ENCODE results near the gene CMSS1. TPM values are rescaled to one million over a fixed set of nuclear protein-coding genes. Genes with fewer than 3 reads are reported as not detected.

The CMSS1 gene
- total and polyA plus RNA-seq, 12 donors, result 16.2 to 75.6 (median 33.0) TPM

- peaks cover 0 to 7% (median 3%) of the 10 kb centered on the region in 3 donors for H3K9me3 ChIP-seq (replicated peaks in 1 of 3)
- H3K27ac ChIP-seq, result no peak overlapping the region
- TF ChIP-seq CTCF (IDR thresholded peaks at IDR 0.05) (no peak), POLR2A (IDR thresholded peaks at IDR 0.05) (no peak)
- H3K4me1 ChIP-seq (replicated peaks in 1 of 2), result peaks cover 8 to 39% of the 10 kb centered on the region in 2 donors
- intact Hi-C loops (cut with DNase I), result loop anchor here in 1 of 2 donors (10.0 kb wide), 1 partner anchor 83 kb away; no protein-coding TSS in a partner anchor
- H3K4me3 ChIP-seq, result no peak overlapping the region
- H3K36me3 ChIP-seq (replicated peaks in 1 of 2), result no peaks in the 10 kb centered on the region
- no peak for DNase-seq
- no peaks in the 10 kb centered on the region for H3K27me3 ChIP-seq
- WGBS, 4 donors, result 72 to 95% (median 91%) methylated on average over 2 of the region's 2 CpGs
Observed at GRCh38 chr3:100157685-100158084, 340.0 kb downstream of the CMSS1 start.

DNA sequence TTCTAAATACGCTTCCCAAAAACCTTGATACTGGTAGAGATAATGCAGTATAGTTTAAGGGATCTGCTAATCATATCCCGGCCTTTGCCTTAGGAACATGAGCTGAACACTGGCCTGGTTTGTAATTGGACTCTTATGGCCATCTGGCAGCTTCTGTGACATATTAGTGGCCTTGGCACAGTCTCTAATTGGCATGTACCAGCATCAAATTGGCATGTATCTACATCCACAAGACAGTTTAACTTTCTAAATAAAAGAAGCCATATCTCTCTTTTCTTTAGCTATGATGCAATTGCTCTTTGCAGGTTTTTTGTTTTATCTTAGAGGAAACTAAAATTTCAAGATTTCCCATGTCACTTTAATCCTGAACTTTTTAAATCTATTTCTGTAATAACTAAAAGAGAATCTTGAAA, 341.3 kb downstream of the CMSS1 start:
- no peak for TF ChIP-seq CTCF (IDR thresholded peaks at IDR 0.05)
- TF ChIP-seq POLR2A (IDR thresholded peaks at IDR 0.05), result no peak
- Histone ChIP-seq H3K4me3 (no peak overlapping the region), H3K4me1 (replicated peaks in 1 of 2) (peaks cover 8 to 46% of the 10 kb centered on the region in 2 donors), H3K27ac (peak overlapping the region; percentile 47 to 79 (median 57)), H3K9me3 (replicated peaks in 1 of 3) (peaks cover 0 to 7% (median 3%) of the 10 kb centered on the region in 3 donors), H3K36me3 (replicated peaks in 1 of 2) (no peaks in the 10 kb centered on the region), H3K27me3 (no peaks in the 10 kb centered on the region)
- intact Hi-C loops (cut with DNase I), result loop anchor here in 1 of 2 donors (10.0 kb wide), 1 partner anchor 84 kb away; no protein-coding TSS in a partner anchor
- DNase-seq, result peak; percentile 43 to 89 (median 56)
- WGBS, 4 donors, result 33 to 47% (median 41%) methylated on average over 2 of the region's 2 CpGs

DNA sequence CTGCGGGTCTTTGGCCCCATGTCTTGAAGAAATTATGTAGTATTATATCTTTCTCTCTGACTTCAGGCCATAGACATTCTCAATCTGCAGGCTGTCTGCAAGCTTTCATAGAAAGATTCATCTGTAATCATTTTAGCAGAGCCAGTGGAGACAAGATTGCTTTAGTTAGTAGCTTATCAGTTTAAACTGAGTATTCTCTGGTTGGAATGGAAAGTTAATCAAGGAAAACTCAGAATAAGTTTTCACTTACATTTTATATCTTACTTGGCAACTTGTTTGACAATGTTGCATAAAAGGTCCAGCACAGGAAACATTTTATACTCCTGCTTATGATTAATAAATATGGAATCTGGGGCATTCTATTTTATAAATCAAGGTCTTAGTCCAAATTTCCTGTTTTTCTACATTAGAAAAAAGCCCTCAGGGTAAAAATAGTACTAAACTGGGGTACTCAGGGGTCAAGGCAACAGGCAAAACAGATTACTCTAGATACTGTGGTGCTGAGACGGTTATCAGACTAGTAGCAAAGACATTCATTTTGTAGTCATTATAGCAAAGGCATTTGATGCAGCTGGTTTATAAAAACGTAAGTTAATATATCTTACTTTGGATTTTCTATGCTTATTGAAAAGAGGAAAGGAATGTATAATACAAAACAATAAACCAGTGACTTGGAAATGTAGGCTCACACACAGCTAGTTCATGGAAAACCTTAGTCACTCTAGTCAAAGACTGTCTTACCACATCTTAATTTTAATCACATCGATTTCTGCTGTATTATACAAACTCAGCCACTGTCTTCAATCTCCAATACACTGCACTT, 341.9 kb downstream of the CMSS1 start:
- 19 to 28% (median 26%) methylated on average over 4 of the region's 4 CpGs for WGBS, 4 donors
- intact Hi-C loops (cut with DNase I), result loop anchor here in 1 of 2 donors (10.0 kb wide), 1 partner anchor 85 kb away; no protein-coding TSS in a partner anchor
- H3K4me1 ChIP-seq (replicated peaks in 1 of 2), result peaks cover 8 to 48% of the 10 kb centered on the region in 2 donors

More for the DNA sequence above, 341.9 kb downstream of the CMSS1 start:
- H3K9me3 ChIP-seq (replicated peaks in 1 of 3), result peaks cover 0 to 7% (median 3%) of the 10 kb centered on the region in 3 donors
- TF ChIP-seq CTCF (IDR thresholded peaks at IDR 0.05) (no peak), POLR2A (IDR thresholded peaks at IDR 0.05) (no peak)
- no peak overlapping the region for H3K4me3 ChIP-seq
- H3K27ac ChIP-seq, result peak overlapping the region; percentile 47 to 79 (median 57)
- no peaks in the 10 kb centered on the region for H3K36me3 ChIP-seq (replicated peaks in 1 of 2)
- H3K27me3 ChIP-seq, result no peaks in the 10 kb centered on the region
- no peak for DNase-seq

All from adrenal gland (tissue), 12 donors.